BJ (cell line): ENCODE results near the gene PRSS57. TPM values are rescaled to one million over a fixed set of nuclear protein-coding genes. Genes with fewer than 3 reads are reported as not detected.

ENCODE experiments used
- CTCF ChIA-PET: fragments of 350-600 bp; formaldehyde crosslinking; extraction: SDS; loops from one replicate; lab custom pipeline; 2021; ENCODE audit warnings: antibody characterized with exemption, inconsistent platforms; lab: Yijun Ruan, JAX
- POLR2A ChIA-PET: fragments of 300-600 bp; sonication (Branson Sonifier 250); formaldehyde crosslinking; extraction: SDS; loops from one replicate; lab custom pipeline; 2021; ENCODE audit warnings: antibody characterized with exemption; lab: Charles Lee
- DNase-seq: peaks from one replicate; pipeline ENCODE4 v3.0.0-alpha.2; 2011; ENCODE audit warnings: low read depth
- H3K27me3 ChIP-seq: 2 replicates; pipeline ENCODE4 v1.6.0; 2011; ENCODE audit warnings: low read length; ENCODE audit not compliant: control insufficient read depth, insufficient read depth
- H3K36me3 ChIP-seq: 2 replicates; pipeline ENCODE4 v1.5.1; 2011; ENCODE audit warnings: low read length; ENCODE audit not compliant: control insufficient read depth, insufficient read depth
- H3K4me3 ChIP-seq: 2 replicates; pipeline ENCODE4 v1.5.1; 2011; ENCODE audit warnings: low read depth, mild to moderate bottlenecking, control low read depth, low read length
- CTCF ChIP-seq: IDR thresholded peaks from 2 replicates; pipeline ENCODE4 v1.5.1; 2011; ENCODE audit warnings: low read depth, mild to moderate bottlenecking, control low read depth, inconsistent platforms, low read length, moderate library complexity; ENCODE audit not compliant: insufficient read depth
- polyA plus RNA-seq: library from polyadenylated mRNA; depleted of rRNA; stranded (reverse); fragments of >200 nt; gene quantifications from 2 replicates; pipeline ENCODE4 v1.2.3, GENCODE V29; 2011

Gene PRSS57
- polyA plus RNA-seq, 1 experiment = not detected

GRCh38 chr19:682678-683320 is 12.5 kb downstream of the PRSS57 start:
- POLR2A ChIA-PET = no interaction called here
- CTCF ChIA-PET = no interaction called here
- no peak for DNase-seq
- H3K27me3 ChIP-seq = no peaks in the 10 kb centered on the region
- peaks cover 4% of the 10 kb centered on the region for H3K36me3 ChIP-seq
- H3K4me3 ChIP-seq = no peak overlapping the region
- TF ChIP-seq CTCF = no peak

GRCh38 chr19:681029-682019 is 13.9 kb downstream of the PRSS57 start:
- DNase-seq = no peak
- ChIA-PET POLR2A (interaction anchor here (1.0 kb wide), 1 partner anchor 18 kb away, joined by 4 read pairs; no protein-coding TSS in a partner anchor), CTCF (interaction anchor here (0.6 to 0.8 kb wide), 2 partner anchors 53 to 57 kb away, joined by 3 read pairs; no protein-coding TSS in a partner anchor)
- peaks cover 4% of the 10 kb centered on the region for H3K36me3 ChIP-seq
- no peak for TF ChIP-seq CTCF
- no peaks in the 10 kb centered on the region for H3K27me3 ChIP-seq
- peak overlapping the region; percentile 39 for H3K4me3 ChIP-seq

GRCh38 chr19:680287-681028 is 14.8 kb downstream of the PRSS57 start:
- Histone ChIP-seq H3K27me3 (no peaks in the 10 kb centered on the region), H3K36me3 (peaks cover 4% of the 10 kb centered on the region), H3K4me3 (peak overlapping the region; percentile 58)
- TF ChIP-seq CTCF = peak; percentile 20; the same call in 1 of the 2 replicates
- ChIA-PET POLR2A (interaction anchor here (0.6 to 1.0 kb wide), 2 partner anchors 17 to 20 kb away, joined by 4 read pairs; no protein-coding TSS in a partner anchor), CTCF (interaction anchor here (0.6 to 1.9 kb wide), 6 partner anchors 9 to 337 kb away, joined by 3 to 8 read pairs (median 3); no protein-coding TSS in a partner anchor)
- peak; percentile 89 for DNase-seq

- Histone ChIP-seq H3K36me3 (peaks cover 4% of the 10 kb centered on the region), H3K27me3 (no peaks in the 10 kb centered on the region), H3K4me3 (peak overlapping the region; percentile 58)
- peak; percentile 10; the same call in 1 of the 2 replicates for TF ChIP-seq CTCF
- DNase-seq = no peak
- ChIA-PET POLR2A (interaction anchor here (0.5 to 0.6 kb wide), 2 partner anchors 21 to 1195 kb away, joined by 4 read pairs; no protein-coding TSS in a partner anchor), CTCF (interaction anchor here (0.6 to 1.9 kb wide), 5 partner anchors 9 to 89 kb away, joined by 3 to 8 read pairs (median 3); no protein-coding TSS in a partner anchor)
These were observed 15.6 kb downstream of the PRSS57 start for GRCh38 chr19:679418-680286.
